Panc1 (cell line): ENCODE data around the gene TEX28. TPM values are rescaled to one million over a fixed set of nuclear protein-coding genes. Genes with fewer than 3 reads are reported as not detected.

Experiments
- ATAC-seq: fragments of 200-7000 bp; cut with Tn5 transposase; 2 replicates; pipeline ENCODE4 v1.9.1; 2020; ENCODE audit warnings: mild to moderate bottlenecking, moderate library complexity
- BruUV-seq: library from RNA; stranded (reverse); fragments of 400-500 nt; replicated peaks from 2 replicates; lab custom pipeline; 2021; lab: Mats Ljungman, UMichigan
- CTCF ChIA-PET: fragments of 300-600 bp; sonication (Branson Sonifier 250); formaldehyde crosslinking; loops from one replicate; lab custom pipeline; 2022; ENCODE audit warnings: antibody characterized with exemption; lab: Charles Lee
- POLR2A ChIA-PET: fragments of 300-600 bp; sonication (Branson Sonifier 250); formaldehyde crosslinking; loops from one replicate; lab custom pipeline; 2022; ENCODE audit warnings: antibody characterized with exemption; lab: Charles Lee
- DNase-seq: peaks from one replicate; pipeline ENCODE4 v3.0.0-alpha.2; 2010; ENCODE audit warnings: low read depth, low spot score
- H3K27ac ChIP-seq: 2 replicates; pipeline ENCODE4 v1.5.1; 2011; ENCODE audit warnings: mild to moderate bottlenecking, low read length, inconsistent platforms
- H3K27me3 ChIP-seq: fragments of 200-500 bp; sonication (Bioruptor generic); 2 replicates; pipeline ENCODE4 v1.6.0; 2014; ENCODE audit warnings: low read length, inconsistent platforms; ENCODE audit not compliant: control insufficient read depth, insufficient read depth
- H3K36me3 ChIP-seq: fragments of 200-500 bp; sonication (Bioruptor generic); 2 replicates; pipeline ENCODE4 v1.5.1; 2014; ENCODE audit warnings: inconsistent platforms, mild to moderate bottlenecking, low read length, moderate library complexity; ENCODE audit not compliant: control insufficient read depth, insufficient read depth
- H3K4me1 ChIP-seq: 2 replicates; pipeline ENCODE4 v1.5.1; 2011; ENCODE audit warnings: inconsistent platforms, mild to moderate bottlenecking, low read length, moderate library complexity; ENCODE audit not compliant: control insufficient read depth, insufficient read depth
- H3K4me3 ChIP-seq, 2 experiments: 2 replicates each; pipeline ENCODE4 v1.5.1; 2011 to 2012; ENCODE audit warnings: low read depth in 2 of 2, low read length in 2 of 2, mild to moderate bottlenecking in 2 of 2, inconsistent platforms in 1 of 2, moderate library complexity in 1 of 2
- H3K9me3 ChIP-seq: fragments of 200-500 bp; sonication (Bioruptor generic); 2 replicates; pipeline ENCODE4 v1.5.1; 2014; ENCODE audit warnings: low read depth, mild to moderate bottlenecking, inconsistent platforms, low read length, moderate library complexity; ENCODE audit not compliant: control insufficient read depth, insufficient read depth
- POLR2AphosphoS5 ChIP-seq: IDR thresholded peaks from 2 replicates; pipeline ENCODE4 v1.6.1; 2012; ENCODE audit warnings: mild to moderate bottlenecking, low read depth, low read length, moderate library complexity
- SIN3A ChIP-seq: IDR thresholded peaks from 2 replicates; pipeline ENCODE4 v1.6.1; 2012; ENCODE audit warnings: low read depth, mild to moderate bottlenecking, low read length, moderate library complexity, borderline replicate concordance; ENCODE audit not compliant: insufficient read depth
- TCF7L2 ChIP-seq: IDR thresholded peaks from 2 replicates; pipeline ENCODE4 v1.6.1; 2011; ENCODE audit warnings: mild to moderate bottlenecking, low read depth, low read length, inconsistent platforms
- in situ Hi-C: cut with HindIII; loops from 2 replicates; pipeline ENCODE4 v1.10.0; 2016; ENCODE audit warnings: low sequenced_read_pairs, low pct_unique_long_range_greater_than_20kb
- intact Hi-C: fragments of 100-400 bp; cut with micrococcal nuclease; formaldehyde crosslinking; loops from one replicate; pipeline ENCODE4 v1.10.0; 2022; ENCODE audit not compliant: unreplicated experiment
- total RNA-seq: library from RNA; stranded (reverse); gene quantifications from one replicate; pipeline ENCODE4 v1.2.1, GENCODE V29; 2021; ENCODE audit not compliant: unreplicated experiment
- TF ChIP-seq, protein P1 (sequence below): fragments of 450-650 bp; IDR thresholded peaks from 2 replicates; pipeline ENCODE4 v1.5.1; 2017; ENCODE audit warnings: mild to moderate bottlenecking
- TF ChIP-seq, protein P2 (sequence below), 2 experiments: IDR thresholded peaks; 2 replicates each; pipeline ENCODE4 v1.6.1; 2011 to 2012; ENCODE audit warnings: low read depth in 2 of 2, control low read depth in 1 of 2, low read length in 1 of 2, mild to moderate bottlenecking in 1 of 2, moderate library complexity in 1 of 2; ENCODE audit not compliant: insufficient read depth in 1 of 2

Gene TEX28
- total RNA-seq, 1 experiment from 2014 or later, result not detected

DNA sequence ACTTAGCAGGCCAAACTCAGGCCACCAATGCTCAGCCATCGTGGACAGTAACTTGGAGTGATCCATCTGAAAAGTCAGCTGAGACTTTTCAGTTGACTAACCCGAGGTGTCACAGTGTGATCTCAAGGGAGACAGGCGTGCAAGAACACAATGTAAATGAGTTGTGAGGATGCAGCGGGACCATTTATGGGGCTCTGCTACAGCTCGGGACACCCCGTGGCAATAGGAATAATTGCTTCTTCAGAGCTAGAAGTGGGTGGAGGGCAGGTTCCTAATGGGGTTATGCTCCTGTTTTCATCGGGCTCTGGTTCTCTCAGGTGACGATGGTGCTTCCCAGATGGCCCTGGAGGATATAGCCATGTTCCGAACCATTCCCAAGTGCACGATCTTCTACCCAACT, 28.0 kb upstream of the TEX28 start:
- ATAC-seq (peak; percentile 33; the same call in 1 of the 2 replicates), DNase-seq (no peak)
- ChIA-PET CTCF (no interaction called here), POLR2A (no interaction called here)
- no peaks in the 10 kb centered on the region for H3K4me1 ChIP-seq
- in situ Hi-C loops (no loop called here), intact Hi-C loops (no loop called here)
- TF ChIP-seq, protein P1, sequence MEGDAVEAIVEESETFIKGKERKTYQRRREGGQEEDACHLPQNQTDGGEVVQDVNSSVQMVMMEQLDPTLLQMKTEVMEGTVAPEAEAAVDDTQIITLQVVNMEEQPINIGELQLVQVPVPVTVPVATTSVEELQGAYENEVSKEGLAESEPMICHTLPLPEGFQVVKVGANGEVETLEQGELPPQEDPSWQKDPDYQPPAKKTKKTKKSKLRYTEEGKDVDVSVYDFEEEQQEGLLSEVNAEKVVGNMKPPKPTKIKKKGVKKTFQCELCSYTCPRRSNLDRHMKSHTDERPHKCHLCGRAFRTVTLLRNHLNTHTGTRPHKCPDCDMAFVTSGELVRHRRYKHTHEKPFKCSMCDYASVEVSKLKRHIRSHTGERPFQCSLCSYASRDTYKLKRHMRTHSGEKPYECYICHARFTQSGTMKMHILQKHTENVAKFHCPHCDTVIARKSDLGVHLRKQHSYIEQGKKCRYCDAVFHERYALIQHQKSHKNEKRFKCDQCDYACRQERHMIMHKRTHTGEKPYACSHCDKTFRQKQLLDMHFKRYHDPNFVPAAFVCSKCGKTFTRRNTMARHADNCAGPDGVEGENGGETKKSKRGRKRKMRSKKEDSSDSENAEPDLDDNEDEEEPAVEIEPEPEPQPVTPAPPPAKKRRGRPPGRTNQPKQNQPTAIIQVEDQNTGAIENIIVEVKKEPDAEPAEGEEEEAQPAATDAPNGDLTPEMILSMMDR, result no peak
- no peak for TF ChIP-seq SIN3A
- no peak for TF ChIP-seq POLR2AphosphoS5
- TF ChIP-seq, protein P2, sequence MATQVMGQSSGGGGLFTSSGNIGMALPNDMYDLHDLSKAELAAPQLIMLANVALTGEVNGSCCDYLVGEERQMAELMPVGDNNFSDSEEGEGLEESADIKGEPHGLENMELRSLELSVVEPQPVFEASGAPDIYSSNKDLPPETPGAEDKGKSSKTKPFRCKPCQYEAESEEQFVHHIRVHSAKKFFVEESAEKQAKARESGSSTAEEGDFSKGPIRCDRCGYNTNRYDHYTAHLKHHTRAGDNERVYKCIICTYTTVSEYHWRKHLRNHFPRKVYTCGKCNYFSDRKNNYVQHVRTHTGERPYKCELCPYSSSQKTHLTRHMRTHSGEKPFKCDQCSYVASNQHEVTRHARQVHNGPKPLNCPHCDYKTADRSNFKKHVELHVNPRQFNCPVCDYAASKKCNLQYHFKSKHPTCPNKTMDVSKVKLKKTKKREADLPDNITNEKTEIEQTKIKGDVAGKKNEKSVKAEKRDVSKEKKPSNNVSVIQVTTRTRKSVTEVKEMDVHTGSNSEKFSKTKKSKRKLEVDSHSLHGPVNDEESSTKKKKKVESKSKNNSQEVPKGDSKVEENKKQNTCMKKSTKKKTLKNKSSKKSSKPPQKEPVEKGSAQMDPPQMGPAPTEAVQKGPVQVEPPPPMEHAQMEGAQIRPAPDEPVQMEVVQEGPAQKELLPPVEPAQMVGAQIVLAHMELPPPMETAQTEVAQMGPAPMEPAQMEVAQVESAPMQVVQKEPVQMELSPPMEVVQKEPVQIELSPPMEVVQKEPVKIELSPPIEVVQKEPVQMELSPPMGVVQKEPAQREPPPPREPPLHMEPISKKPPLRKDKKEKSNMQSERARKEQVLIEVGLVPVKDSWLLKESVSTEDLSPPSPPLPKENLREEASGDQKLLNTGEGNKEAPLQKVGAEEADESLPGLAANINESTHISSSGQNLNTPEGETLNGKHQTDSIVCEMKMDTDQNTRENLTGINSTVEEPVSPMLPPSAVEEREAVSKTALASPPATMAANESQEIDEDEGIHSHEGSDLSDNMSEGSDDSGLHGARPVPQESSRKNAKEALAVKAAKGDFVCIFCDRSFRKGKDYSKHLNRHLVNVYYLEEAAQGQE (IDR thresholded peaks at IDR 0.05; ENCODE audit: insufficient read depth in 1 of 2, low read depth in 2 of 2, low read length in 1 of 2), result no peak
- no peak for TF ChIP-seq TCF7L2
- no peak overlapping the region for H3K4me3 ChIP-seq
- H3K27me3 ChIP-seq, result peaks cover 7% of the 10 kb centered on the region; the same call in 1 of the 2 replicates
- no peaks in the 10 kb centered on the region for H3K36me3 ChIP-seq
- BruUV-seq, result no TSS peak
- H3K9me3 ChIP-seq, result no peaks in the 10 kb centered on the region
- no peak overlapping the region for H3K27ac ChIP-seq

DNA sequence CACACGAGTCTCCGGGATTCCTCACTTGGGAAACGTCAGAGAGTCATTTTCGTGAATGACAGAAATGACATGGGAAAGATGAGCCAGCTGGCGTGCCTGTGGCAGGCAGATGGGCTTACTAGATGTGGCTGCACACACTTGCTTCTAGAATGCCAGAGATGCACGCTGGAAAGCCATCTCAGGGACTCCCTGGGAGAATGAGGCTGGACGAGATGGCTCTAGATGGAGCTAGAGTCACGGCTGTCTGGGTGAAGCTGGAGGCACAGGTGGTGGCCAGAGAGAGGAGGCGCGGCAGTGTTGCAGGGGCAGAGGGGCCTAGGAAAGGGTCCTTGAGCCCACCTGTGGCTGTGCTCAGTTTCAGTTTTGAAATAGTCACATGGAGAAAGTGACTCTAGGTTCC, 26.7 kb upstream of the TEX28 start:
- peak; percentile 75 for ATAC-seq
- no TSS peak for BruUV-seq
- no peaks in the 10 kb centered on the region for H3K36me3 ChIP-seq
- in situ Hi-C loops, result no loop called here
- H3K9me3 ChIP-seq, result no peaks in the 10 kb centered on the region
- H3K27ac ChIP-seq, result no peak overlapping the region
- ChIA-PET POLR2A (no interaction called here), CTCF (no interaction called here)
- no peaks in the 10 kb centered on the region for H3K4me1 ChIP-seq
- intact Hi-C loops, result no loop called here
- H3K27me3 ChIP-seq, result peaks cover 7% of the 10 kb centered on the region; the same call in 1 of the 2 replicates
- TF ChIP-seq, protein P1, result peak; percentile 60
- TF ChIP-seq, protein P2 (IDR thresholded peaks at IDR 0.05; ENCODE audit: insufficient read depth in 1 of 2, low read depth in 2 of 2, low read length in 1 of 2), result no peak
- no peak for DNase-seq
- H3K4me3 ChIP-seq, result no peak overlapping the region
